ENCODE results near the gene DEUP1. TPM values are rescaled to one million over a fixed set of nuclear protein-coding genes. Genes with fewer than 3 reads are reported as not detected.

The DEUP1 gene
- total and polyA plus RNA-seq, 4 donors = 0.09 to 0.19 TPM; not detected in 2

- Histone ChIP-seq H3K36me3 (ENCODE audit: control insufficient read depth in 4 of 4, insufficient read depth in 3 of 4, low read depth in 1 of 4, low read length in 3 of 4) (no peaks in the 10 kb centered on the region), H3K4me3 (ENCODE audit: low read depth in 1 of 3, low read length in 3 of 3) (no peak overlapping the region), H3K27me3 (ENCODE audit: control insufficient read depth in 4 of 4, insufficient read depth in 4 of 4, low read length in 3 of 4) (no peaks in the 10 kb centered on the region), H3K9me3 (ENCODE audit: control insufficient read depth in 4 of 4, low read length in 3 of 4) (no peaks in the 10 kb centered on the region), H3K27ac (ENCODE audit: low read depth in 1 of 2, low read length in 2 of 2) (no peak overlapping the region), H3K9ac (ENCODE audit: low read depth in 1 of 2, low read length in 2 of 2) (no peak overlapping the region), H3K4me1 (ENCODE audit: control insufficient read depth in 4 of 4, insufficient read depth in 4 of 4, low read length in 3 of 4) (no peaks in the 10 kb centered on the region)
- DNase-seq (ENCODE audit: low spot score) = no peak
- TF ChIP-seq NR2F2 (IDR thresholded peaks at IDR 0.05) = no peak
- TF ChIP-seq REST (IDR thresholded peaks at IDR 0.05) = no peak
- no peak for TF ChIP-seq CTCF (IDR thresholded peaks at IDR 0.05; ENCODE audit: low read depth, low read length, missing input control)
- TF ChIP-seq FOXA2 (IDR thresholded peaks at IDR 0.05) = no peak
- no peak for TF ChIP-seq JUND (IDR thresholded peaks at IDR 0.05)
- no peak for TF ChIP-seq MAX (IDR thresholded peaks at IDR 0.05)
- no peak for TF ChIP-seq HNF4A (conservative IDR thresholded peaks at IDR 0.05)
- no peak for TF ChIP-seq ZBTB33 (IDR thresholded peaks at IDR 0.05)
- no peak for TF ChIP-seq YY1 (IDR thresholded peaks at IDR 0.05)
- no peak for TF ChIP-seq TAF1 (conservative IDR thresholded peaks at IDR 0.05)
These were observed 59.2 kb downstream of the DEUP1 start for GRCh38 chr11:93389737-93390136.

GRCh38 chr11:93392867-93393266 is 62.3 kb downstream of the DEUP1 start:
- 83% methylated on average over 3 of the region's 3 CpGs for WGBS
- H3K36me3 ChIP-seq (ENCODE audit: control insufficient read depth in 4 of 4, insufficient read depth in 3 of 4, low read depth in 1 of 4, low read length in 3 of 4) = no peaks in the 10 kb centered on the region
- H3K4me3 ChIP-seq (ENCODE audit: low read depth in 1 of 3, low read length in 3 of 3) = no peak overlapping the region
- no peak overlapping the region for H3K9ac ChIP-seq (ENCODE audit: low read depth in 1 of 2, low read length in 2 of 2)
- H3K27ac ChIP-seq (ENCODE audit: low read depth in 1 of 2, low read length in 2 of 2) = no peak overlapping the region
- no peaks in the 10 kb centered on the region for H3K9me3 ChIP-seq (ENCODE audit: control insufficient read depth in 4 of 4, low read length in 3 of 4)
- no peak for TF ChIP-seq HNF4G (IDR thresholded peaks at IDR 0.05)
- no peak for TF ChIP-seq HNF4A (conservative IDR thresholded peaks at IDR 0.05)
- TF ChIP-seq CTCF (IDR thresholded peaks at IDR 0.05; ENCODE audit: low read depth, low read length, missing input control) = no peak
- no peak for TF ChIP-seq GABPA (IDR thresholded peaks at IDR 0.05 in 1 of 2, conservative IDR thresholded peaks at IDR 0.05 in 1 of 2)
- TF ChIP-seq REST (IDR thresholded peaks at IDR 0.05) = no peak
- no peak for TF ChIP-seq FOXA1 (IDR thresholded peaks at IDR 0.05)
- no peak for TF ChIP-seq MAX (IDR thresholded peaks at IDR 0.05)
- TF ChIP-seq TAF1 (conservative IDR thresholded peaks at IDR 0.05) = no peak
- TF ChIP-seq RAD21 (IDR thresholded peaks at IDR 0.05) = no peak
- no peak for DNase-seq (ENCODE audit: low spot score)
- no peaks in the 10 kb centered on the region for H3K4me1 ChIP-seq (ENCODE audit: control insufficient read depth in 4 of 4, insufficient read depth in 4 of 4, low read length in 3 of 4)
- H3K27me3 ChIP-seq (ENCODE audit: control insufficient read depth in 4 of 4, insufficient read depth in 4 of 4, low read length in 3 of 4) = no peaks in the 10 kb centered on the region

Data from liver (tissue), 9 donors.